ENCODE results near the gene POU4F1. TPM values are rescaled to one million over a fixed set of nuclear protein-coding genes. Genes with fewer than 3 reads are reported as not detected.

Gene POU4F1
- polyA plus RNA-seq, 4 donors: 0.06 TPM; not detected in 2

- WGBS, 3 donors: 16 to 40% (median 25%) methylated on average over 5 of the region's 5 CpGs
- Histone ChIP-seq H3K4me3 (ENCODE audit: low read depth in 1 of 3, low read length in 3 of 3) (no peak overlapping the region), H3K27me3 (ENCODE audit: control insufficient read depth in 3 of 3, insufficient read depth in 3 of 3, low read length in 3 of 3) (no peaks in the 10 kb centered on the region), H3K4me1 (ENCODE audit: control insufficient read depth in 3 of 3, insufficient read depth in 2 of 3, low read depth in 1 of 3, low read length in 2 of 3) (no peaks in the 10 kb centered on the region), H3K9me3 (ENCODE audit: control insufficient read depth in 2 of 2, insufficient read depth in 1 of 2, low read depth in 1 of 2, low read length in 1 of 2) (no peaks in the 10 kb centered on the region), H3K36me3 (ENCODE audit: control insufficient read depth in 3 of 3, insufficient read depth in 2 of 3, low read depth in 1 of 3, low read length in 3 of 3) (no peaks in the 10 kb centered on the region), H3K27ac (ENCODE audit: low read depth in 1 of 3, low read length in 2 of 3) (no peak overlapping the region)
- FAIRE-seq (no peak), DNase-seq (peak in 1 of 2 donors; percentile 58)
Observed at GRCh38 chr13:78562237-78562889, 41.0 kb downstream of the POU4F1 start.

Other genes with a start within 250 kb of the POU4F1 start
- gene OBI1, start 55.6 kb upstream of the POU4F1 start, polyA plus RNA-seq: 10 to 100 TPM in 1 of 4 donors, 1 to 10 TPM in 3; 2.2 to 15.3 (median 4.0) TPM